HL-60/S4 (cell line): ENCODE results near the gene MUC4.
"Not testable (repeated sequence)": the region's sequence is repeated elsewhere in the genome, so short reads cannot be mapped to it uniquely, and the experiment has no call there.

Experiments used
- in situ Hi-C: fragments of 300-500 bp; cut with MboI; formaldehyde crosslinking; loops from 2 replicates; pipeline ENCODE4 v1.14.3; 2022; ENCODE audit warnings: low sequenced_read_pairs

The MUC4 gene

GRCh38 chr3:195796795-195797194 is 14.9 kb downstream of the MUC4 start:
- in situ Hi-C loops, result no loop called here

GRCh38 chr3:195794708-195795107 is 17.0 kb downstream of the MUC4 start:
- in situ Hi-C loops, result no loop called here

- in situ Hi-C loops, result not testable (repeated sequence)
Measured at GRCh38 chr3:195792621-195793020, 19.1 kb downstream of the MUC4 start.

GRCh38 chr3:195790901-195791300 is 20.8 kb downstream of the MUC4 start:
- in situ Hi-C loops, result no loop called here

GRCh38 chr3:195788711-195789581 is 22.8 kb downstream of the MUC4 start:
- in situ Hi-C loops, result no loop called here

GRCh38 chr3:195785781-195786405 is 25.8 kb downstream of the MUC4 start:
- in situ Hi-C loops, result not testable (repeated sequence)

GRCh38 chr3:195784031-195784430 is 27.7 kb downstream of the MUC4 start:
- in situ Hi-C loops, result not testable (repeated sequence)

GRCh38 chr3:195781236-195781635 is 30.5 kb downstream of the MUC4 start:
- in situ Hi-C loops, result not testable (repeated sequence)

GRCh38 chr3:195777975-195778374 is 33.8 kb downstream of the MUC4 start:
- in situ Hi-C loops, result no loop called here

GRCh38 chr3:195774917-195775316 is 36.8 kb downstream of the MUC4 start:
- in situ Hi-C loops, result no loop called here

GRCh38 chr3:195773956-195774537 is 37.7 kb downstream of the MUC4 start:
- in situ Hi-C loops, result no loop called here

GRCh38 chr3:195771646-195772300 is 40.0 kb downstream of the MUC4 start:
- in situ Hi-C loops, result no loop called here

GRCh38 chr3:195770841-195771645 is 40.7 kb downstream of the MUC4 start:
- in situ Hi-C loops, result not testable (repeated sequence)

- in situ Hi-C loops, result no loop called here
Measured at GRCh38 chr3:195770081-195770840, 41.5 kb downstream of the MUC4 start.

- in situ Hi-C loops, result no loop called here
Measured at GRCh38 chr3:195769551-195769950, 42.2 kb downstream of the MUC4 start.

- in situ Hi-C loops, result no loop called here
Measured at GRCh38 chr3:195768831-195769303, 42.9 kb downstream of the MUC4 start.

- in situ Hi-C loops, result no loop called here
Measured at GRCh38 chr3:195768414-195768813, 43.3 kb downstream of the MUC4 start.

- in situ Hi-C loops, result no loop called here
Measured at GRCh38 chr3:195767792-195768191, 43.9 kb downstream of the MUC4 start.

- in situ Hi-C loops, result no loop called here
Measured at GRCh38 chr3:195766671-195767070, 45.1 kb downstream of the MUC4 start.
